Smooth muscle cell (in vitro differentiated cells): Measurements from ENCODE around the gene KLF8. TPM values are rescaled to one million over a fixed set of nuclear protein-coding genes. Genes with fewer than 3 reads are reported as not detected.

Experiments used
- DNase-seq: peaks from one replicate; lab custom pipeline; 2025; ENCODE audit not compliant: unreplicated experiment; lab: John Stamatoyannopoulos, UW
- H2AFZ ChIP-seq: fragments of 200-600 bp; sonication (generic); 2 replicates; pipeline ENCODE4 v1.6.0; 2016; ENCODE audit warnings: antibody characterized with exemption, low read depth, mild to moderate bottlenecking
- H3F3A ChIP-seq: fragments of 200-600 bp; sonication (generic); 2 replicates; pipeline ENCODE4 v1.6.0; 2017; ENCODE audit warnings: antibody characterized with exemption, low read depth
- H3K27ac ChIP-seq: fragments of 200-600 bp; sonication (generic); 2 replicates; pipeline ENCODE4 v1.5.1; 2016; ENCODE audit warnings: low read depth, mild to moderate bottlenecking
- H3K27me3 ChIP-seq: fragments of 200-600 bp; sonication (generic); 2 replicates; pipeline ENCODE4 v1.6.1; 2016; ENCODE audit warnings: low read depth, mild to moderate bottlenecking
- H3K36me3 ChIP-seq: fragments of 200-600 bp; sonication (generic); 2 replicates; pipeline ENCODE4 v1.5.1; 2016; ENCODE audit warnings: low read depth
- H3K4me1 ChIP-seq: fragments of 200-600 bp; sonication (generic); 2 replicates; pipeline ENCODE4 v1.5.1; 2016; ENCODE audit warnings: low read depth
- H3K4me2 ChIP-seq: fragments of 200-600 bp; sonication (generic); 2 replicates; pipeline ENCODE4 v1.6.0; 2016; ENCODE audit warnings: mild to moderate bottlenecking
- H3K4me3 ChIP-seq: fragments of 200-600 bp; sonication (generic); 2 replicates; pipeline ENCODE4 v1.5.1; 2016; ENCODE audit warnings: mild to moderate bottlenecking
- H3K79me2 ChIP-seq: fragments of 200-600 bp; sonication (generic); 2 replicates; pipeline ENCODE4 v1.6.0; 2016; ENCODE audit warnings: low read depth, mild to moderate bottlenecking
- H3K9ac ChIP-seq: fragments of 200-600 bp; sonication (generic); 2 replicates; pipeline ENCODE4 v1.6.0; 2016; ENCODE audit warnings: low read depth
- H3K9me3 ChIP-seq: fragments of 200-600 bp; sonication (generic); replicated peaks from 2 replicates; pipeline ENCODE4 v1.5.1; 2016; ENCODE audit warnings: low read depth
- H4K20me1 ChIP-seq: fragments of 200-600 bp; sonication (generic); 2 replicates; pipeline ENCODE4 v1.6.0; 2016; ENCODE audit warnings: low read depth
- WGBS: methylation state at CpG from one replicate; pipeline ENCODE4 v1.1.7; 2016; ENCODE audit warnings: low lambda C conversion rate; 5-methylcytosine and 5-hydroxymethylcytosine counted together
- polyA plus RNA-seq: library from polyadenylated mRNA; unstranded; fragments of >200 nt; fragmentation: Nextera tagmentation; extraction: Ambion mirVana; gene quantifications from 2 replicates; pipeline ENCODE4 v1.2.1, GENCODE V29; 2016
- total RNA-seq: library from RNA; depleted of rRNA; stranded (reverse); fragments of >200 nt; gene quantifications from 2 replicates; pipeline ENCODE4 v1.2.3, GENCODE V29; 2014
- TF ChIP-seq, protein P1 (sequence below): fragments of 200-600 bp; sonication (generic); IDR thresholded peaks from 2 replicates; pipeline ENCODE4 v1.5.1; 2017; ENCODE audit warnings: borderline replicate concordance, mild to moderate bottlenecking, antibody characterized with exemption; ENCODE audit not compliant: insufficient read depth, poor library complexity, severe bottlenecking

Gene KLF8
- total and polyA plus RNA-seq, 2 experiments from 2014 or later, result 6.6 to 21.3 TPM

DNA sequence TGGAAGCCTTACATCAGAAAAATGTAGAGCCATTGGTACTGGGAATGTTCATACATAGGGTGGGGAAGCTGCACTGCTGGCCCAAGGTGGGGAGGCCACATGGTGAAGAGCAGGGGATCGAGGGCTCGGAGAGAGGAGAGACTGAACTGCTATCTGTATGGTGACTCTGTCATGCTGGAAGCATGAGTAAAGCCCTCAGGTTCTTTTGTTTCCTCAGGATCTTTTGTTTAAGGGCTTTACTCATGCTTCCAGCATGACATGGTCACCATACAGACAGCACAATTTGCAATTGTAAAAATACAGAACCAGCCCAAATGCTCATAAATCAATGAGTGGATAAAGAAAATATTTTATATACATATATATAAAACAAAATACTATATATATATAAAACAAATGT is 78.4 kb downstream of the KLF8 start:
- H3K4me1 ChIP-seq, result no peaks in the 10 kb centered on the region
- 78% methylated on average over 2 of the region's 2 CpGs for WGBS
- no peaks in the 10 kb centered on the region for H3K27me3 ChIP-seq

DNA sequence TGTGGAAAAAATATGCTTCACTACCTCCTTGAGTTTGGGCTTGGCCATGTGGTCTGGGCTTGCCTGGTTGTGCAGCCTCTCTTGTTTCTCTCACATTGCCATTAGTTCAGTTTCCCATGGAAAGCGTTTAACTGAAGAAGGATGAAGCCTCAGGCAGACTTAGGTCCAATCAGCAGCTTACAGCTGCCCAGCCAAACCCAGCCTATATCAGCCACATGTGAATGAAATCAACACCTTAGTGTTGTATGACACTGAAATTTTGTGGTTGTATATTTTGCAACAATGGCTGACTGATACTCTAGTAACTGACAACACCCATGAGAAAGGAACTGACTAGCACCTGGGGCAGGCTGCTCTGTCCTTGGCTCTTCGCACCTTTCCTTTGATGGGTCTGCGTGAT is 81.2 kb downstream of the KLF8 start:
- Histone ChIP-seq H2AFZ (no peak overlapping the region), H3K27ac (no peak overlapping the region), H3K79me2 (no peaks in the 10 kb centered on the region), H3K4me1 (no peaks in the 10 kb centered on the region), H3K9me3 (peaks cover 5% of the 10 kb centered on the region), H3K4me3 (no peak overlapping the region), H3K36me3 (no peaks in the 10 kb centered on the region), H3K9ac (no peak overlapping the region), H3K27me3 (no peaks in the 10 kb centered on the region), H3K4me2 (no peak overlapping the region), H4K20me1 (no peaks in the 10 kb centered on the region), H3F3A (no peaks in the 10 kb centered on the region)
- TF ChIP-seq, protein P1, sequence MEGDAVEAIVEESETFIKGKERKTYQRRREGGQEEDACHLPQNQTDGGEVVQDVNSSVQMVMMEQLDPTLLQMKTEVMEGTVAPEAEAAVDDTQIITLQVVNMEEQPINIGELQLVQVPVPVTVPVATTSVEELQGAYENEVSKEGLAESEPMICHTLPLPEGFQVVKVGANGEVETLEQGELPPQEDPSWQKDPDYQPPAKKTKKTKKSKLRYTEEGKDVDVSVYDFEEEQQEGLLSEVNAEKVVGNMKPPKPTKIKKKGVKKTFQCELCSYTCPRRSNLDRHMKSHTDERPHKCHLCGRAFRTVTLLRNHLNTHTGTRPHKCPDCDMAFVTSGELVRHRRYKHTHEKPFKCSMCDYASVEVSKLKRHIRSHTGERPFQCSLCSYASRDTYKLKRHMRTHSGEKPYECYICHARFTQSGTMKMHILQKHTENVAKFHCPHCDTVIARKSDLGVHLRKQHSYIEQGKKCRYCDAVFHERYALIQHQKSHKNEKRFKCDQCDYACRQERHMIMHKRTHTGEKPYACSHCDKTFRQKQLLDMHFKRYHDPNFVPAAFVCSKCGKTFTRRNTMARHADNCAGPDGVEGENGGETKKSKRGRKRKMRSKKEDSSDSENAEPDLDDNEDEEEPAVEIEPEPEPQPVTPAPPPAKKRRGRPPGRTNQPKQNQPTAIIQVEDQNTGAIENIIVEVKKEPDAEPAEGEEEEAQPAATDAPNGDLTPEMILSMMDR, result no peak
- no peak for DNase-seq
- WGBS, result 65% methylated on average over 3 of the region's 3 CpGs

More for the DNA sequence above, 78.4 kb downstream of the KLF8 start:
- Histone ChIP-seq H2AFZ (no peak overlapping the region), H4K20me1 (no peaks in the 10 kb centered on the region), H3K36me3 (no peaks in the 10 kb centered on the region), H3K9ac (no peak overlapping the region), H3K4me3 (no peak overlapping the region), H3K9me3 (peaks cover 5% of the 10 kb centered on the region), H3K27ac (no peak overlapping the region), H3K79me2 (no peaks in the 10 kb centered on the region), H3F3A (no peaks in the 10 kb centered on the region), H3K4me2 (no peak overlapping the region)
- no peak for DNase-seq
- TF ChIP-seq, protein P1, result no peak

DNA sequence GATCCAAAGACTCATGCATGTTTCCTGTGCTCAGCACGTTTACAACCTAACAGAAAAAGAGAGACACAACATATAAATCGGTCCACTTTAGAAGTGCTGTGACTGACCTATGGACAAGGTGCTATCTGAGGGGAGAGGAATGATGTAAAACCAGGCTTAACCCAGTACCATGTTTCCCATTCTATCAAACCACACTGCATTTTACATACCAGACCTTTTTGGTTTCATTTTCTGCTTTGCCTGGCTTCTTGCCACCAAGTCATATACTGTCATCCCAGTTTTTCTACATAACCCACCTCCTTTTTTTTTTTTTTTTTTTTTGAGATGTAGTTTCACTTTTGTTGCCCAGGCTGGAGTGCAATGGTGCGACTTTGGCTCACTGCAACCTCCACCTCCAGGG is 82.2 kb downstream of the KLF8 start:
- DNase-seq, result no peak
- Histone ChIP-seq H3K79me2 (no peaks in the 10 kb centered on the region), H3K4me1 (no peaks in the 10 kb centered on the region), H3K4me3 (no peak overlapping the region), H3K9me3 (no peaks in the 10 kb centered on the region), H4K20me1 (no peaks in the 10 kb centered on the region), H3K27me3 (no peaks in the 10 kb centered on the region), H3K4me2 (no peak overlapping the region), H3K27ac (no peak overlapping the region), H3K36me3 (no peaks in the 10 kb centered on the region), H3F3A (no peaks in the 10 kb centered on the region), H2AFZ (no peak overlapping the region), H3K9ac (no peak overlapping the region)
- TF ChIP-seq, protein P1, result no peak
- 61% methylated on average over 3 of the region's 3 CpGs for WGBS

DNA sequence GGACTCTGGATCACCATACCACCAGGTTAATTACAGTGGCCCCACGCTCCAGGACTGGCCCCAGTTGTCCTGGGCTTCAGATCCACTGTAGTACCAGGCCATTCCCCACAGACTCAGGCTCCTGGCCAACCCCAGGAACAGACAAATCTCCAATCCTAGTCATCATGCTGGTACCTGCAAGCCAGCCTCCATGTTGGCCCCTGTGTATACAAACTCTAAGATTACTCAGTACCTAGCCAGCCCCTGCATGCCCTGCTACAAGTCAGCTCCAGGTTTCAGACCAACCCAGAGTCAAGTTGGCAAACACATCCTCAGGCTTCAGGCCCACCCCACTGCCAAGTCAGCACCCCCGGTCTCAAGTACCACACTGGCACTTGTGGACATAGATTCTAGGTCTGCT is 85.9 kb downstream of the KLF8 start:
- no peaks in the 10 kb centered on the region for H3K27me3 ChIP-seq
- H3K9me3 ChIP-seq, result no peaks in the 10 kb centered on the region
- no peak overlapping the region for H3K4me3 ChIP-seq
- H3K4me1 ChIP-seq, result no peaks in the 10 kb centered on the region
- H3K27ac ChIP-seq, result no peak overlapping the region
- 87% methylated on average over 2 of the region's 2 CpGs for WGBS
- no peak overlapping the region for H2AFZ ChIP-seq
- no peaks in the 10 kb centered on the region for H4K20me1 ChIP-seq
- no peaks in the 10 kb centered on the region for H3K36me3 ChIP-seq
- no peak overlapping the region for H3K4me2 ChIP-seq
- H3F3A ChIP-seq, result no peaks in the 10 kb centered on the region
- H3K79me2 ChIP-seq, result no peaks in the 10 kb centered on the region
- no peak overlapping the region for H3K9ac ChIP-seq
- DNase-seq, result no peak
- TF ChIP-seq, protein P1, result no peak
